SK-N-SH (cell line): ENCODE results near the gene CCT2. TPM values are rescaled to one million over a fixed set of nuclear protein-coding genes. Genes with fewer than 3 reads are reported as not detected.

Experiments used
- CTCF ChIA-PET: fragments of 300-600, 350-600 bp; formaldehyde crosslinking; extraction: SDS; loops from one replicate; lab custom pipeline; 2021; lab: Yijun Ruan, JAX
- POLR2A ChIA-PET: fragments of 350-600 bp; sonication (Branson Sonifier 250); formaldehyde crosslinking; extraction: SDS; loops from one replicate; lab custom pipeline; 2020; ENCODE audit warnings: antibody characterized with exemption, inconsistent platforms; lab: Yijun Ruan, JAX
- DNase-seq: peaks from one replicate; pipeline ENCODE4 v3.0.0; 2012
- H2AFZ ChIP-seq: fragments of 200-600 bp; sonication (generic); 2 replicates; pipeline ENCODE4 v1.8.1; 2016; ENCODE audit warnings: antibody characterized with exemption, mild to moderate bottlenecking, low read depth
- H3F3A ChIP-seq: fragments of 200-600 bp; sonication (generic); replicated peaks from 2 replicates; pipeline ENCODE3; 2016; ENCODE audit warnings: antibody characterized with exemption, mild to moderate bottlenecking; ENCODE audit not compliant: insufficient read depth
- H3K27ac ChIP-seq, 2 experiments: fragments of 200-500 bp in 1 of 2; fragments of 200-600 bp in 1 of 2; sonication (Bioruptor generic) in 1 of 2; sonication (generic), shearing (Covaris generic) in 1 of 2; 2 replicates each; pipeline versions ENCODE4 v1.5.1 to v1.6.1; 2014 to 2016; ENCODE audit warnings: low read depth in 2 of 2, inconsistent platforms in 1 of 2, low read length in 1 of 2, mild to moderate bottlenecking in 1 of 2, mixed read lengths in 1 of 2
- H3K27me3 ChIP-seq: fragments of 200-600 bp; sonication (generic), shearing (Covaris generic); 2 replicates; pipeline ENCODE4 v1.6.1; 2016; ENCODE audit warnings: mixed run types; ENCODE audit not compliant: insufficient read depth
- H3K36me3 ChIP-seq, 2 experiments: fragments of 200-500 bp in 1 of 2; fragments of 200-600 bp in 1 of 2; sonication (Bioruptor generic) in 1 of 2; sonication (generic) in 1 of 2; replicated peaks in 1 of 2; 2 replicates each; pipeline versions ENCODE3 to v1.5.1; 2014 to 2016; ENCODE audit warnings: low read length in 1 of 2, mild to moderate bottlenecking in 1 of 2; ENCODE audit not compliant: insufficient read depth in 2 of 2, control insufficient read depth in 1 of 2
- H3K4me1 ChIP-seq, 2 experiments: fragments of 200-500 bp in 1 of 2; fragments of 200-600 bp in 1 of 2; sonication (Bioruptor generic) in 1 of 2; sonication (generic), shearing (Covaris generic) in 1 of 2; 2 replicates each; pipeline versions ENCODE4 v1.5.1 to v1.6.1; 2014 to 2016; ENCODE audit warnings: low read depth in 1 of 2, low read length in 1 of 2, mixed run types in 1 of 2; ENCODE audit not compliant: insufficient read depth in 2 of 2, control insufficient read depth in 1 of 2
- H3K4me2 ChIP-seq: fragments of 200-600 bp; sonication (generic), shearing (Covaris generic); 2 replicates; pipeline ENCODE4 v1.6.1; 2017; ENCODE audit warnings: mixed run types
- H3K4me3 ChIP-seq, 2 experiments: fragments of 200-500 bp in 1 of 2; fragments of 200-600 bp in 1 of 2; sonication (Bioruptor generic) in 1 of 2; sonication (generic), shearing (Covaris generic) in 1 of 2; 2 replicates each; pipeline versions ENCODE4 v1.5.1 to v1.8.1; 2014 to 2016; ENCODE audit warnings: low read depth in 2 of 2, inconsistent platforms in 1 of 2, low read length in 1 of 2, mild to moderate bottlenecking in 1 of 2, mixed read lengths in 1 of 2, moderate library complexity in 1 of 2
- H3K79me2 ChIP-seq: fragments of 200-600 bp; sonication (generic); 2 replicates; pipeline ENCODE4 v1.8.1; 2017; ENCODE audit warnings: mild to moderate bottlenecking; ENCODE audit not compliant: insufficient read depth
- H3K9ac ChIP-seq: fragments of 200-600 bp; sonication (generic); 2 replicates; pipeline ENCODE4 v1.6.1; 2017; ENCODE audit warnings: mixed run types
- H3K9me2 ChIP-seq: fragments of 200-600 bp; sonication (generic); 2 replicates; pipeline ENCODE4 v1.6.1; 2017; ENCODE audit warnings: mixed run types
- H3K9me3 ChIP-seq: fragments of 200-600 bp; sonication (generic); 2 replicates; pipeline ENCODE4 v1.6.1; 2017; ENCODE audit warnings: mixed run types, mild to moderate bottlenecking, moderate library complexity
- H4K20me1 ChIP-seq: fragments of 200-600 bp; sonication (generic); 2 replicates; pipeline ENCODE4 v1.6.1; 2017; ENCODE audit warnings: mild to moderate bottlenecking, mixed run types; ENCODE audit not compliant: insufficient read depth
- CHD2 ChIP-seq: fragments of 150-350 bp; IDR thresholded peaks from 2 replicates; pipeline ENCODE4 v1.6.1; 2018; ENCODE audit warnings: low read length; ENCODE audit not compliant: partially characterized antibody
- FOSL2 ChIP-seq: IDR thresholded peaks from 2 replicates; pipeline ENCODE4 v1.4.0; 2012; ENCODE audit warnings: low read depth, mild to moderate bottlenecking, moderate library complexity, borderline replicate concordance
- FOXJ3 ChIP-seq: sonication (generic); formaldehyde crosslinking; IDR thresholded peaks from 2 replicates; pipeline ENCODE4 v1.5.1; 2020; ENCODE audit warnings: mild to moderate bottlenecking, missing genetic modification reagents
- FOXM1 ChIP-seq: IDR thresholded peaks from 2 replicates; pipeline ENCODE4 v1.4.0; 2012; ENCODE audit warnings: low read depth, mild to moderate bottlenecking
- GABPA ChIP-seq: IDR thresholded peaks from 2 replicates; pipeline ENCODE4 v1.4.0; 2012; ENCODE audit warnings: low read depth, mild to moderate bottlenecking
- GATA2 ChIP-seq: sonication (generic); formaldehyde crosslinking; IDR thresholded peaks from 2 replicates; pipeline ENCODE4 v1.5.0; 2020; ENCODE audit warnings: mild to moderate bottlenecking, missing genetic modification reagents
- JUND ChIP-seq: IDR thresholded peaks from 2 replicates; pipeline ENCODE4 v1.4.0; 2012
- MAX ChIP-seq: IDR thresholded peaks from 2 replicates; pipeline ENCODE4 v1.4.0; 2012; ENCODE audit warnings: low read depth
- MEF2A ChIP-seq: IDR thresholded peaks from 2 replicates; pipeline ENCODE4 v1.4.0; 2012; ENCODE audit warnings: low read depth, borderline replicate concordance
- MXI1 ChIP-seq: IDR thresholded peaks from 2 replicates; pipeline ENCODE4 v1.6.1; 2012; ENCODE audit warnings: mild to moderate bottlenecking, low read depth, low read length, improper control_type of control experiment
- NFIC ChIP-seq: IDR thresholded peaks from 2 replicates; pipeline ENCODE4 v1.4.0; 2012; ENCODE audit warnings: borderline replicate concordance
- POLR2AphosphoS5 ChIP-seq: IDR thresholded peaks from 2 replicates; pipeline ENCODE4 v1.6.1; 2012; ENCODE audit warnings: low read depth, low read length
- RAD21 ChIP-seq: IDR thresholded peaks from 2 replicates; pipeline ENCODE4 v1.6.1; 2012; ENCODE audit warnings: mild to moderate bottlenecking, low read length
- RFX5 ChIP-seq: IDR thresholded peaks from 2 replicates; pipeline ENCODE4 v1.6.1; 2012; ENCODE audit warnings: mild to moderate bottlenecking, improper control_type of control experiment, low read length
- RXRA ChIP-seq: IDR thresholded peaks from 2 replicates; pipeline ENCODE4 v1.4.0; 2012; ENCODE audit warnings: low read depth, mild to moderate bottlenecking, borderline replicate concordance
- SMC3 ChIP-seq: IDR thresholded peaks from 2 replicates; pipeline ENCODE4 v1.6.1; 2012; ENCODE audit warnings: low read depth, low read length, improper control_type of control experiment
- TAF1 ChIP-seq: IDR thresholded peaks from 2 replicates; pipeline ENCODE4 v1.6.1; 2012; ENCODE audit warnings: low read depth, mild to moderate bottlenecking, low read length, moderate library complexity, borderline replicate concordance
- TCF12 ChIP-seq: IDR thresholded peaks from 2 replicates; pipeline ENCODE4 v1.4.0; 2012
- USF1 ChIP-seq: IDR thresholded peaks from 2 replicates; pipeline ENCODE4 v1.4.0; 2012; ENCODE audit warnings: low read depth, borderline replicate concordance
- YY1 ChIP-seq: IDR thresholded peaks from 2 replicates; pipeline ENCODE4 v1.4.0; 2012; ENCODE audit warnings: low read depth, mild to moderate bottlenecking
- WGBS: methylation state at CpG from one replicate; pipeline ENCODE4 v1.1.6; 2017; ENCODE audit warnings: low lambda C conversion rate; 5-methylcytosine and 5-hydroxymethylcytosine counted together
- polyA plus RNA-seq, 3 experiments: library from polyadenylated mRNA; depleted of rRNA; stranded (reverse); fragments of >200 nt; gene quantifications; 2 replicates each; pipeline ENCODE4 v1.2.3, GENCODE V29; 2012
- TF ChIP-seq, protein P1 (sequence below): IDR thresholded peaks from 2 replicates; pipeline ENCODE4 v1.6.1; 2012; ENCODE audit warnings: mild to moderate bottlenecking, low read depth, low read length, moderate library complexity
- TF ChIP-seq, protein P2 (sequence below): fragments of 200-600 bp; sonication (generic); IDR thresholded peaks from 2 replicates; pipeline ENCODE4 v1.6.1; 2017; ENCODE audit warnings: antibody characterized with exemption, mild to moderate bottlenecking, moderate library complexity
- TF ChIP-seq, protein P3 (sequence below): fragments of 150-350 bp; IDR thresholded peaks from 2 replicates; pipeline ENCODE4 v1.6.1; 2017; ENCODE audit warnings: antibody characterized with exemption, low read length, low read depth, borderline replicate concordance
- TF ChIP-seq, protein P4 (sequence below): IDR thresholded peaks from 2 replicates; pipeline ENCODE4; 2012

The CCT2 gene
- polyA plus RNA-seq (2012; rRNA removed), result 181 and 242 TPM in 2 replicates
- 203 and 218 TPM in 2 replicates for polyA plus RNA-seq (2012; cell fraction: cytosol; rRNA removed)
- polyA plus RNA-seq (2012; cell fraction: nucleus; rRNA removed), result 169 and 298 TPM in 2 replicates

GRCh38 chr12:69585189-69586062, at the start of gene CCT2:
TSS of gene CCT2 (plus strand) at chr12:69585459. CDS start at chr12:69585522, 63 bp downstream.
- peak within 1 kb of the TSS; percentile 88 to 99 for H3K4me3 ChIP-seq
- H2AFZ ChIP-seq, result peak within 1 kb of the TSS; percentile 96
- ChIA-PET CTCF (interaction anchor here (0.6 to 2.0 kb wide), 15 partner anchors 10 to 227 kb away, joined by 3 to 16 read pairs (median 3); partner anchors contain the start of gene FRS2), POLR2A (interaction anchor here (1.3 kb wide), 1 partner anchor 15 kb away, joined by 7 read pairs; no protein-coding TSS in a partner anchor)
- DNase-seq, result peak; percentile 95
- peaks cover 12% of the 10 kb centered on the region for H4K20me1 ChIP-seq
- peaks cover 49% of the 10 kb centered on the region for H3K79me2 ChIP-seq
- H3K4me1 ChIP-seq, result peaks cover 5 to 6% of the 10 kb centered on the region in 2 experiments; a peak in 3 of 4 replicates
- no peaks in the 10 kb centered on the region for H3K9me2 ChIP-seq
- WGBS, result under 1% methylated on average over 34 of the region's 63 CpGs
- H3K4me2 ChIP-seq, result peak within 1 kb of the TSS; percentile 82
- H3K9ac ChIP-seq, result peak within 1 kb of the TSS; percentile 98
- H3F3A ChIP-seq, result peaks cover 12% of the 10 kb centered on the region
- peak within 1 kb of the TSS; percentile 86 to 96 for H3K27ac ChIP-seq
- H3K36me3 ChIP-seq, result peaks cover 41 to 42% of the 10 kb centered on the region in 2 experiments
- no peaks in the 10 kb centered on the region for H3K27me3 ChIP-seq
- no peaks in the 10 kb centered on the region for H3K9me3 ChIP-seq
- TF ChIP-seq TAF1, result peak; percentile 96
- no peak for TF ChIP-seq RXRA
- TF ChIP-seq MXI1, result peak; percentile 97
- no peak for TF ChIP-seq FOXJ3 (CRISPR knock-in tag)
- TF ChIP-seq, protein P1, sequence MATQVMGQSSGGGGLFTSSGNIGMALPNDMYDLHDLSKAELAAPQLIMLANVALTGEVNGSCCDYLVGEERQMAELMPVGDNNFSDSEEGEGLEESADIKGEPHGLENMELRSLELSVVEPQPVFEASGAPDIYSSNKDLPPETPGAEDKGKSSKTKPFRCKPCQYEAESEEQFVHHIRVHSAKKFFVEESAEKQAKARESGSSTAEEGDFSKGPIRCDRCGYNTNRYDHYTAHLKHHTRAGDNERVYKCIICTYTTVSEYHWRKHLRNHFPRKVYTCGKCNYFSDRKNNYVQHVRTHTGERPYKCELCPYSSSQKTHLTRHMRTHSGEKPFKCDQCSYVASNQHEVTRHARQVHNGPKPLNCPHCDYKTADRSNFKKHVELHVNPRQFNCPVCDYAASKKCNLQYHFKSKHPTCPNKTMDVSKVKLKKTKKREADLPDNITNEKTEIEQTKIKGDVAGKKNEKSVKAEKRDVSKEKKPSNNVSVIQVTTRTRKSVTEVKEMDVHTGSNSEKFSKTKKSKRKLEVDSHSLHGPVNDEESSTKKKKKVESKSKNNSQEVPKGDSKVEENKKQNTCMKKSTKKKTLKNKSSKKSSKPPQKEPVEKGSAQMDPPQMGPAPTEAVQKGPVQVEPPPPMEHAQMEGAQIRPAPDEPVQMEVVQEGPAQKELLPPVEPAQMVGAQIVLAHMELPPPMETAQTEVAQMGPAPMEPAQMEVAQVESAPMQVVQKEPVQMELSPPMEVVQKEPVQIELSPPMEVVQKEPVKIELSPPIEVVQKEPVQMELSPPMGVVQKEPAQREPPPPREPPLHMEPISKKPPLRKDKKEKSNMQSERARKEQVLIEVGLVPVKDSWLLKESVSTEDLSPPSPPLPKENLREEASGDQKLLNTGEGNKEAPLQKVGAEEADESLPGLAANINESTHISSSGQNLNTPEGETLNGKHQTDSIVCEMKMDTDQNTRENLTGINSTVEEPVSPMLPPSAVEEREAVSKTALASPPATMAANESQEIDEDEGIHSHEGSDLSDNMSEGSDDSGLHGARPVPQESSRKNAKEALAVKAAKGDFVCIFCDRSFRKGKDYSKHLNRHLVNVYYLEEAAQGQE, result no peak
- no peak for TF ChIP-seq USF1
- TF ChIP-seq, protein P2, sequence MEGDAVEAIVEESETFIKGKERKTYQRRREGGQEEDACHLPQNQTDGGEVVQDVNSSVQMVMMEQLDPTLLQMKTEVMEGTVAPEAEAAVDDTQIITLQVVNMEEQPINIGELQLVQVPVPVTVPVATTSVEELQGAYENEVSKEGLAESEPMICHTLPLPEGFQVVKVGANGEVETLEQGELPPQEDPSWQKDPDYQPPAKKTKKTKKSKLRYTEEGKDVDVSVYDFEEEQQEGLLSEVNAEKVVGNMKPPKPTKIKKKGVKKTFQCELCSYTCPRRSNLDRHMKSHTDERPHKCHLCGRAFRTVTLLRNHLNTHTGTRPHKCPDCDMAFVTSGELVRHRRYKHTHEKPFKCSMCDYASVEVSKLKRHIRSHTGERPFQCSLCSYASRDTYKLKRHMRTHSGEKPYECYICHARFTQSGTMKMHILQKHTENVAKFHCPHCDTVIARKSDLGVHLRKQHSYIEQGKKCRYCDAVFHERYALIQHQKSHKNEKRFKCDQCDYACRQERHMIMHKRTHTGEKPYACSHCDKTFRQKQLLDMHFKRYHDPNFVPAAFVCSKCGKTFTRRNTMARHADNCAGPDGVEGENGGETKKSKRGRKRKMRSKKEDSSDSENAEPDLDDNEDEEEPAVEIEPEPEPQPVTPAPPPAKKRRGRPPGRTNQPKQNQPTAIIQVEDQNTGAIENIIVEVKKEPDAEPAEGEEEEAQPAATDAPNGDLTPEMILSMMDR, result peak; percentile 45
- TF ChIP-seq FOSL2, result no peak
- TF ChIP-seq, protein P3, sequence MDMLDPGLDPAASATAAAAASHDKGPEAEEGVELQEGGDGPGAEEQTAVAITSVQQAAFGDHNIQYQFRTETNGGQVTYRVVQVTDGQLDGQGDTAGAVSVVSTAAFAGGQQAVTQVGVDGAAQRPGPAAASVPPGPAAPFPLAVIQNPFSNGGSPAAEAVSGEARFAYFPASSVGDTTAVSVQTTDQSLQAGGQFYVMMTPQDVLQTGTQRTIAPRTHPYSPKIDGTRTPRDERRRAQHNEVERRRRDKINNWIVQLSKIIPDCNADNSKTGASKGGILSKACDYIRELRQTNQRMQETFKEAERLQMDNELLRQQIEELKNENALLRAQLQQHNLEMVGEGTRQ, result no peak
- no peak for TF ChIP-seq GATA2
- TF ChIP-seq CHD2, result no peak
- TF ChIP-seq GABPA, result peak; percentile 77
- no peak for TF ChIP-seq FOXM1
- TF ChIP-seq RFX5, result peak; percentile 58; the same call in 1 of the 2 replicates
- TF ChIP-seq SMC3, result peak; percentile 22; the same call in 1 of the 2 replicates
- TF ChIP-seq MAX, result no peak; the same call in none of the 2 replicates
- TF ChIP-seq, protein P4, sequence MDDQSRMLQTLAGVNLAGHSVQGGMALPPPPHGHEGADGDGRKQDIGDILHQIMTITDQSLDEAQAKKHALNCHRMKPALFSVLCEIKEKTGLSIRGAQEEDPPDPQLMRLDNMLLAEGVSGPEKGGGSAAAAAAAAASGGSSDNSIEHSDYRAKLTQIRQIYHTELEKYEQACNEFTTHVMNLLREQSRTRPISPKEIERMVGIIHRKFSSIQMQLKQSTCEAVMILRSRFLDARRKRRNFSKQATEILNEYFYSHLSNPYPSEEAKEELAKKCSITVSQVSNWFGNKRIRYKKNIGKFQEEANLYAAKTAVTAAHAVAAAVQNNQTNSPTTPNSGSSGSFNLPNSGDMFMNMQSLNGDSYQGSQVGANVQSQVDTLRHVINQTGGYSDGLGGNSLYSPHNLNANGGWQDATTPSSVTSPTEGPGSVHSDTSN, result no peak; the same call in 1 of the 2 replicates
- no peak for TF ChIP-seq JUND
- TF ChIP-seq RAD21, result peak; percentile 36
- TF ChIP-seq MEF2A, result no peak
- no peak for TF ChIP-seq TCF12
- no peak for TF ChIP-seq NFIC
- peak; percentile 98 for TF ChIP-seq POLR2AphosphoS5
- TF ChIP-seq YY1, result no peak; the same call in 1 of the 2 replicates
